HUDEP-2 (cell line): ENCODE results near the gene HOXD10.

ENCODE experiments used
- DNase-seq, 76 experiments: peaks; one replicate each; lab custom pipeline; 2025; ENCODE audit not compliant: unreplicated experiment in 76 of 76; lab: John Stamatoyannopoulos, UW

The HOXD10 gene

GRCh38 chr2:176148751-176149421, 32.3 kb downstream of the HOXD10 start:
- DNase-seq, result no peak

- DNase-seq, result no peak
Measured at GRCh38 chr2:176149481-176149938, 32.9 kb downstream of the HOXD10 start.

GRCh38 chr2:176149939-176150583, 33.5 kb downstream of the HOXD10 start:
- no peak for DNase-seq

- no peak for DNase-seq
Measured at GRCh38 chr2:176150584-176151441, 34.2 kb downstream of the HOXD10 start.

- no peak for DNase-seq
Measured at GRCh38 chr2:176151442-176152287, 35.1 kb downstream of the HOXD10 start, which contains the start of gene HOXD4. Gene HOXD4 (plus strand): TSS chr2:176151550. CDS start chr2:176151634, 84 bp downstream.

GRCh38 chr2:176152350-176153181, 36.0 kb downstream of the HOXD10 start:
- DNase-seq, result no peak

GRCh38 chr2:176154576-176155252, 38.1 kb downstream of the HOXD10 start:
- DNase-seq, result no peak

- DNase-seq, result no peak
Measured at GRCh38 chr2:176155356-176156044, 38.9 kb downstream of the HOXD10 start.

- no peak for DNase-seq
Measured at GRCh38 chr2:176156301-176156806, 39.8 kb downstream of the HOXD10 start.

GRCh38 chr2:176156807-176157498, 40.4 kb downstream of the HOXD10 start, which contains the start of gene HOXD3:
Gene HOXD3 (plus strand): TSS chr2:176157307. CDS start chr2:176169115, 11,808 bp downstream.
- DNase-seq, result no peak

GRCh38 chr2:176157499-176158185, 41.1 kb downstream of the HOXD10 start:
- DNase-seq, result no peak

GRCh38 chr2:176158186-176158591, 41.6 kb downstream of the HOXD10 start:
- DNase-seq, result no peak

GRCh38 chr2:176158855-176159662, 42.5 kb downstream of the HOXD10 start:
- DNase-seq, result no peak

- no peak for DNase-seq
Measured at GRCh38 chr2:176159663-176160250, 43.2 kb downstream of the HOXD10 start.

GRCh38 chr2:176160251-176160985, 43.8 kb downstream of the HOXD10 start:
- DNase-seq, result no peak
